Aorta (tissue), 5 donors: ENCODE measurements around the gene DCTN3. TPM values are rescaled to one million over a fixed set of nuclear protein-coding genes. Genes with fewer than 3 reads are reported as not detected.

ENCODE experiments used
- ATAC-seq: fragments of 200-7000 bp; cut with Tn5 transposase; one replicate; pipeline ENCODE4 v1.9.1; 2022; ENCODE audit warnings: moderate library complexity; ENCODE audit not compliant: low FRiP score
- DNase-seq, 2 donors: peaks; one replicate each; pipeline ENCODE4 v3.0.0-alpha.2; 2020
- H3K27ac ChIP-seq, 2 donors: one replicate each; pipeline ENCODE4 v1.5.1; 2013; ENCODE audit warnings: low read length in 2 of 2, mild to moderate bottlenecking in 2 of 2, moderate library complexity in 2 of 2, control low read depth in 1 of 2, inconsistent platforms in 1 of 2, low read depth in 1 of 2
- H3K27me3 ChIP-seq, 2 donors: one replicate each; pipeline ENCODE4 v1.6.1; 2013; ENCODE audit warnings: control low read depth in 1 of 2, low read length in 1 of 2, mild to moderate bottlenecking in 1 of 2, moderate library complexity in 1 of 2; ENCODE audit not compliant: insufficient read depth in 2 of 2, control insufficient read depth in 1 of 2
- H3K36me3 ChIP-seq, 2 donors: one replicate each; pipeline ENCODE4 v1.6.1; 2013; ENCODE audit warnings: control low read depth in 1 of 2, low read length in 1 of 2, mild to moderate bottlenecking in 1 of 2; ENCODE audit not compliant: insufficient read depth in 2 of 2, control insufficient read depth in 1 of 2
- H3K4me1 ChIP-seq, 2 donors: one replicate each; pipeline ENCODE4 v1.6.1; 2013; ENCODE audit warnings: low read length in 2 of 2, control low read depth in 1 of 2, mild to moderate bottlenecking in 1 of 2, moderate library complexity in 1 of 2; ENCODE audit not compliant: insufficient read depth in 2 of 2, control insufficient read depth in 1 of 2
- H3K4me3 ChIP-seq, 2 donors: one replicate each; pipeline ENCODE4 v1.5.1; 2013; ENCODE audit warnings: low read length in 2 of 2, control low read depth in 1 of 2, mild to moderate bottlenecking in 1 of 2
- H3K9me3 ChIP-seq: one replicate; pipeline ENCODE4 v1.6.1; 2013; ENCODE audit warnings: mild to moderate bottlenecking, low read length; ENCODE audit not compliant: control insufficient read depth
- WGBS, 2 donors: extraction: QIAGEN DNeasy Blood & Tissue Kit; methylation state at CpG; one replicate each; pipeline ENCODE4 v1.1.7; 2013; 5-methylcytosine and 5-hydroxymethylcytosine counted together
- intact Hi-C, 2 donors: fragments of 100-400 bp; cut with DNase I; formaldehyde crosslinking; loops; one replicate each; pipeline versions ENCODE4 v1.14.2 to v1.15.0; 2022
- polyA plus RNA-seq, 2 donors: library from polyadenylated mRNA; stranded (reverse); fragments of 200-250 nt; gene quantifications; one replicate each; pipeline ENCODE4 v1.2.3, GENCODE V29; 2013
- total RNA-seq, 2 donors: library from RNA; stranded (reverse); fragmentation: NEBNext Ultra II Directional; extraction: Animal tissue kit (Norgen Biotek cat#: 25700); gene quantifications; one replicate each; pipeline ENCODE4 v1.2.1, GENCODE V29; 2021
- donor health status: healthy with polysubstance abuse.
- donor health status: Bipolar disorder and iron deficiency.
- donor health status: DM: no; HTN: no; CAD: no.
- donor health status: DM: no; HTN: no; CAD: no.
- donor health status: DM: yes; HTN: yes; CAD: no.

DCTN3 gene
- total and polyA plus RNA-seq, 4 donors: 56.7 to 111 (median 83.8) TPM

- H3K36me3 ChIP-seq: no peaks in the 10 kb centered on the region
- H3K27ac ChIP-seq: no peak overlapping the region
- H3K4me3 ChIP-seq: no peak overlapping the region
- ATAC-seq: no peak
- no peaks in the 10 kb centered on the region for H3K27me3 ChIP-seq
- intact Hi-C loops: no loop called here
- no peaks in the 10 kb centered on the region for H3K9me3 ChIP-seq
- no peaks in the 10 kb centered on the region for H3K4me1 ChIP-seq
- WGBS, 2 donors: 91 to 92% methylated on average over 21 of the region's 21 CpGs
- DNase-seq: no peak
Observed at GRCh38 chr9:34575862-34576596, 44.3 kb downstream of the DCTN3 start.

GRCh38 chr9:34575241-34575640 is 45.1 kb downstream of the DCTN3 start:
- H3K4me3 ChIP-seq: no peak overlapping the region
- no peak overlapping the region for H3K27ac ChIP-seq
- no peaks in the 10 kb centered on the region for H3K4me1 ChIP-seq
- H3K36me3 ChIP-seq: no peaks in the 10 kb centered on the region
- WGBS, 2 donors: 82 to 83% methylated on average over 8 of the region's 8 CpGs
- H3K27me3 ChIP-seq: no peaks in the 10 kb centered on the region
- DNase-seq: no peak
- no peaks in the 10 kb centered on the region for H3K9me3 ChIP-seq
- intact Hi-C loops: no loop called here
- no peak for ATAC-seq

GRCh38 chr9:34574571-34574970 is 45.7 kb downstream of the DCTN3 start:
- no peaks in the 10 kb centered on the region for H3K36me3 ChIP-seq
- H3K9me3 ChIP-seq: no peaks in the 10 kb centered on the region
- intact Hi-C loops: no loop called here
- H3K4me1 ChIP-seq: no peaks in the 10 kb centered on the region
- H3K27ac ChIP-seq: no peak overlapping the region
- WGBS, 2 donors: 95 to 97% methylated on average over 12 of the region's 12 CpGs
- H3K27me3 ChIP-seq: no peaks in the 10 kb centered on the region
- DNase-seq (no peak), ATAC-seq (no peak)
- H3K4me3 ChIP-seq: no peak overlapping the region

- Histone ChIP-seq H3K36me3 (no peaks in the 10 kb centered on the region), H3K4me1 (no peaks in the 10 kb centered on the region), H3K27me3 (no peaks in the 10 kb centered on the region), H3K27ac (no peak overlapping the region), H3K9me3 (no peaks in the 10 kb centered on the region), H3K4me3 (no peak overlapping the region)
- no peak for ATAC-seq
- whole genome bisulfite sequencing, 2 donors: 86 to 91% methylated on average over 14 to 17 of the region's 17 CpGs
- intact Hi-C loops: no loop called here
- no peak for DNase-seq
Observed at GRCh38 chr9:34573599-34574325, 46.5 kb downstream of the DCTN3 start.

GRCh38 chr9:34572628-34573027 is 47.7 kb downstream of the DCTN3 start:
- no peak for ATAC-seq
- Histone ChIP-seq H3K9me3 (no peaks in the 10 kb centered on the region), H3K36me3 (no peaks in the 10 kb centered on the region), H3K27me3 (no peaks in the 10 kb centered on the region), H3K27ac (no peak overlapping the region), H3K4me3 (no peak overlapping the region), H3K4me1 (no peaks in the 10 kb centered on the region)
- WGBS, 2 donors: 92 to 93% methylated on average over 6 of the region's 6 CpGs
- intact Hi-C loops: no loop called here
- no peak for DNase-seq

- Histone ChIP-seq H3K27me3 (no peaks in the 10 kb centered on the region), H3K9me3 (no peaks in the 10 kb centered on the region), H3K4me1 (no peaks in the 10 kb centered on the region), H3K36me3 (no peaks in the 10 kb centered on the region), H3K4me3 (no peak overlapping the region), H3K27ac (no peak overlapping the region)
- intact Hi-C loops: no loop called here
- ATAC-seq: no peak
- no peak for DNase-seq
Observed at GRCh38 chr9:34572092-34572491, 48.2 kb downstream of the DCTN3 start.

- H3K4me3 ChIP-seq: no peak overlapping the region
- no peak for ATAC-seq
- no peak for DNase-seq
- H3K4me1 ChIP-seq: no peaks in the 10 kb centered on the region
- no peaks in the 10 kb centered on the region for H3K27me3 ChIP-seq
- WGBS, 2 donors: 68 to 70% methylated on average over 12 of the region's 12 CpGs
- no peaks in the 10 kb centered on the region for H3K9me3 ChIP-seq
- intact Hi-C loops: no loop called here
- H3K36me3 ChIP-seq: no peaks in the 10 kb centered on the region
- no peak overlapping the region for H3K27ac ChIP-seq
Observed at GRCh38 chr9:34571481-34571810, 48.8 kb downstream of the DCTN3 start.

GRCh38 chr9:34570809-34571480 is 49.4 kb downstream of the DCTN3 start:
- H3K4me3 ChIP-seq: no peak overlapping the region
- H3K9me3 ChIP-seq: no peaks in the 10 kb centered on the region
- no peaks in the 10 kb centered on the region for H3K36me3 ChIP-seq
- H3K27ac ChIP-seq: no peak overlapping the region
- H3K27me3 ChIP-seq: no peaks in the 10 kb centered on the region
- DNase-seq (no peak), ATAC-seq (no peak)
- 85 to 90% methylated on average over 7 of the region's 7 CpGs for WGBS, 2 donors
- H3K4me1 ChIP-seq: no peaks in the 10 kb centered on the region
- intact Hi-C loops: no loop called here

GRCh38 chr9:34570376-34570775 is 49.9 kb downstream of the DCTN3 start:
- DNase-seq (no peak), ATAC-seq (no peak)
- WGBS, 2 donors: 40 to 44% methylated on average over 11 of the region's 11 CpGs
- Histone ChIP-seq H3K27me3 (no peaks in the 10 kb centered on the region), H3K36me3 (no peaks in the 10 kb centered on the region), H3K4me3 (no peak overlapping the region), H3K27ac (no peak overlapping the region), H3K4me1 (no peaks in the 10 kb centered on the region), H3K9me3 (no peaks in the 10 kb centered on the region)
- intact Hi-C loops: no loop called here
